ENCODE measurements around the gene GALNT9.
"Not testable (repeated sequence)": the region's sequence is repeated elsewhere in the genome, so short reads cannot be mapped to it uniquely, and the experiment has no call there.

Gene GALNT9

GRCh38 chr12:132219761-132220160, 109.6 kb downstream of the GALNT9 start:
- H3K79me2 ChIP-seq (ENCODE audit: control insufficient read depth, insufficient read depth, low read length, unreplicated experiment); H3K36me3 ChIP-seq (ENCODE audit: insufficient read depth, low read length); H2AFZ ChIP-seq (ENCODE audit: low read length, unreplicated experiment); H3K4me1 ChIP-seq (ENCODE audit: control insufficient read depth, insufficient read depth, low read length, unreplicated experiment); H3K27ac ChIP-seq (ENCODE audit: low read depth, low read length); H3K27me3 ChIP-seq (ENCODE audit: insufficient read depth, low read length); H3K4me3 ChIP-seq (ENCODE audit: low read depth, low read length): not testable (repeated sequence)

- H3K36me3 ChIP-seq (ENCODE audit: insufficient read depth, low read length), result no peaks in the 10 kb centered on the region
- no peaks in the 10 kb centered on the region for H3K27me3 ChIP-seq (ENCODE audit: insufficient read depth, low read length)
- no peak overlapping the region for H3K4me3 ChIP-seq (ENCODE audit: low read depth, low read length)
- no peaks in the 10 kb centered on the region for H3K79me2 ChIP-seq (ENCODE audit: control insufficient read depth, insufficient read depth, low read length, unreplicated experiment)
- no peak overlapping the region for H2AFZ ChIP-seq (ENCODE audit: low read length, unreplicated experiment)
- H3K4me1 ChIP-seq (ENCODE audit: control insufficient read depth, insufficient read depth, low read length, unreplicated experiment), result no peaks in the 10 kb centered on the region
- no peak overlapping the region for H3K27ac ChIP-seq (ENCODE audit: low read depth, low read length)
Observed at GRCh38 chr12:132219323-132219722, 110.1 kb downstream of the GALNT9 start.

GRCh38 chr12:132218915-132219314, 110.5 kb downstream of the GALNT9 start:
- Histone ChIP-seq H3K4me1 (ENCODE audit: control insufficient read depth, insufficient read depth, low read length, unreplicated experiment) (no peaks in the 10 kb centered on the region), H2AFZ (ENCODE audit: low read length, unreplicated experiment) (no peak overlapping the region), H3K4me3 (ENCODE audit: low read depth, low read length) (no peak overlapping the region), H3K79me2 (ENCODE audit: control insufficient read depth, insufficient read depth, low read length, unreplicated experiment) (no peaks in the 10 kb centered on the region), H3K36me3 (ENCODE audit: insufficient read depth, low read length) (no peaks in the 10 kb centered on the region), H3K27ac (ENCODE audit: low read depth, low read length) (no peak overlapping the region), H3K27me3 (ENCODE audit: insufficient read depth, low read length) (no peaks in the 10 kb centered on the region)

DNA sequence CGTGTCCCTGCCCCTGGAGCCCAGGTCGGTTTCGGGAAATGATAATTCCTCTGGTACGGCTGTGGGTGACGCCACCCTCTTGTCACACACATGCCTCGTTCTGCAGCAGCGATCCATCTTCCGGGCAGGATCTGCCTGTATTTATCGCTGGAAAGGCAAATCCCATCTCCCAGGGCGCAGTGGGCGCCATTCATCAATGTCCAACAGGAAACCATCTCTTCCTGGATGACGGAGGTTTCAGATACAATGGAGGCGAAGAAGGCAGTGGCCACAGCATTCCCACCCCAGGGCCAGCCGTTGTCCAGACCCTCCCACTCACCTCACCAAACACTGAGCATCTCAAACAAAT, 110.9 kb downstream of the GALNT9 start:
- Histone ChIP-seq H2AFZ (ENCODE audit: low read length, unreplicated experiment) (no peak overlapping the region), H3K4me1 (ENCODE audit: control insufficient read depth, insufficient read depth, low read length, unreplicated experiment) (no peaks in the 10 kb centered on the region), H3K4me3 (ENCODE audit: low read depth, low read length) (no peak overlapping the region), H3K79me2 (ENCODE audit: control insufficient read depth, insufficient read depth, low read length, unreplicated experiment) (no peaks in the 10 kb centered on the region), H3K36me3 (ENCODE audit: insufficient read depth, low read length) (no peaks in the 10 kb centered on the region), H3K27ac (ENCODE audit: low read depth, low read length) (no peak overlapping the region), H3K27me3 (ENCODE audit: insufficient read depth, low read length) (no peaks in the 10 kb centered on the region)

DNA sequence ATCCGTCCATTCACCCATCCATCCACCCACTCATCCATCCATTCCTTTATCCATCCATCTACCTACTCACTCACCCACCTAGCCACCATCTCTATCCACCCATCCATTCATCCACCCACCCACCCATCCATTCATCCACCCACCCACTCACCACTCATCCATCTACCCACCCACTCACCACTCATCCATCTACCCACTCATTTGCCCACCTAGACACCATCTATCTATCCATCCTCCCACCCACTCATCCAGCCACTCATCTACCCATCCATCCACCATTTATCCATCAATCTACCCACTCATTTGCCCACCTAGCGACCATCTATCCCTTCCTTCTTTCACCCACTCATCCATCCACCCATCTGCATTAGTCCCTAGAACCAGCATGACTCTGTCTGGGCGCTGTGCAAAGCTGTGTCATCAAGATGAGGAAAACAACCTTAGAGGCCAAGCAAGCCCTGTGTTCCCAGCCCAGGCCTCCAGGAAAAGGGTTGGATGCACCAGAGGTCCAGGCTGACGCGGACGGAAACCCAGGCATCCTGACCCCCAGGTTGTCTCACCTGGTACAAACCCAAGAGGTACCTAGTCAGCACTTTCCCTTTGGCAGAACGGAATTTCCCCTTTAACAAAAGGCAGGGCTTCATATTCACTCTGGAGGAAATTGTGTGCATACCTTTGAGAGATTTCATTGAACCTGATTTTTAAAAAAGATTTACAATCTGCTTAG, 111.4 kb downstream of the GALNT9 start:
- Histone ChIP-seq H3K4me3 (ENCODE audit: low read depth, low read length) (no peak overlapping the region), H3K36me3 (ENCODE audit: insufficient read depth, low read length) (no peaks in the 10 kb centered on the region), H3K4me1 (ENCODE audit: control insufficient read depth, insufficient read depth, low read length, unreplicated experiment) (no peaks in the 10 kb centered on the region), H3K27ac (ENCODE audit: low read depth, low read length) (no peak overlapping the region), H2AFZ (ENCODE audit: low read length, unreplicated experiment) (no peak overlapping the region), H3K27me3 (ENCODE audit: insufficient read depth, low read length) (no peaks in the 10 kb centered on the region), H3K79me2 (ENCODE audit: control insufficient read depth, insufficient read depth, low read length, unreplicated experiment) (no peaks in the 10 kb centered on the region)

DNA sequence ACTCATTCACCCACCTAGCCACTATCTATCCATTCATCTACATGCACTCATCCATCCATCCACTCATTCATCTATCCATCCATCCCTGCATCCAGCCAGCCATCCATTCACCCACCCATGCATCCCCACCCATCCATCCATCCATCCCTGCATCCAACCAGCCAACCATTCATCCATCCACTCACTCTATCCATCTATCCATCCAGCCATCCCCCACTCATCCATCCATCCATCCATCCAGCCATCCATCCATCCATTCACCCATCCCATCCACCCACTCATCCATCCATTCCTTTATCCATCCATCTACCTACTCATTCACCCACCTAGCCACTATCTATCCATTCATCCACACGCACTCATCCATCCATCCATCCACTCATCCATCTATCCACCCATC, 112.0 kb downstream of the GALNT9 start:
- H3K27ac ChIP-seq (ENCODE audit: low read depth, low read length), result no peak overlapping the region
- no peaks in the 10 kb centered on the region for H3K36me3 ChIP-seq (ENCODE audit: insufficient read depth, low read length)
- no peak overlapping the region for H3K4me3 ChIP-seq (ENCODE audit: low read depth, low read length)
- no peaks in the 10 kb centered on the region for H3K4me1 ChIP-seq (ENCODE audit: control insufficient read depth, insufficient read depth, low read length, unreplicated experiment)
- no peaks in the 10 kb centered on the region for H3K79me2 ChIP-seq (ENCODE audit: control insufficient read depth, insufficient read depth, low read length, unreplicated experiment)
- no peak overlapping the region for H2AFZ ChIP-seq (ENCODE audit: low read length, unreplicated experiment)
- H3K27me3 ChIP-seq (ENCODE audit: insufficient read depth, low read length), result no peaks in the 10 kb centered on the region

DNA sequence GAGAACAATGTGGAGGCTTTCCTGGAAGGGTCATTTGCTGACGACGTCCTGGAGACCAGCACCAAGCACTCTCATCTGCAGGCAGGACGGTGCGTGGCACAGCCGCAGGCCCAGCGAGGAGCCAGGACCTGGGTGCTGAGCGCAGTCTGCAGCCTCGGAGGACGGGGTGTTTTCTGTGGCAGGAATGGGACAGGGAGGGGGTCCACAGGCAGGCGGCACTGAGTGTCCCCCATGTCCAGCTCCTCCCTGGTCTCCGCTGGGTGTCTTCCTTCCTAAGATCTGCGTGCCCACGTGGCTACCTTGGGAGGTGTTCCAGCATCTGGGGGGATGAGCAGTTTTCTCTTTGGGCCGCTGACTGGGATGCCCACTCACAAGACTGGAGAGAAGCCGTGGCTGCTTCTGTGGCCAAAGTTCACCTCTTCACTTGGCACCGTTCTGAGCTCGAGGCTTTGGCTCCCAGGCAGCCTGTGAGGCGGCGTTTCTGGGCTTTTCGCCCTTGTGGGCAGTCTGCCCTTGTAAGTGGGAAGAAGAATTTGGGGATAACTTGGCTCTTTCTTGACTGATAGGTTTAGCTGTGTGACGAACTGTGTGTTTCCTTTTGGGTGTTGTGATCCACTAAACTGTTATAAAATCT, 112.9 kb downstream of the GALNT9 start:
- H2AFZ ChIP-seq (ENCODE audit: low read length, unreplicated experiment), result no peak overlapping the region
- H3K27me3 ChIP-seq (ENCODE audit: insufficient read depth, low read length), result no peaks in the 10 kb centered on the region
- H3K79me2 ChIP-seq (ENCODE audit: control insufficient read depth, insufficient read depth, low read length, unreplicated experiment), result no peaks in the 10 kb centered on the region
- H3K27ac ChIP-seq (ENCODE audit: low read depth, low read length), result no peak overlapping the region
- H3K36me3 ChIP-seq (ENCODE audit: insufficient read depth, low read length), result no peaks in the 10 kb centered on the region
- no peak overlapping the region for H3K4me3 ChIP-seq (ENCODE audit: low read depth, low read length)
- H3K4me1 ChIP-seq (ENCODE audit: control insufficient read depth, insufficient read depth, low read length, unreplicated experiment), result no peaks in the 10 kb centered on the region

GRCh38 chr12:132215299-132215989, 113.9 kb downstream of the GALNT9 start:
- Histone ChIP-seq H3K79me2 (ENCODE audit: control insufficient read depth, insufficient read depth, low read length, unreplicated experiment) (no peaks in the 10 kb centered on the region), H3K4me1 (ENCODE audit: control insufficient read depth, insufficient read depth, low read length, unreplicated experiment) (no peaks in the 10 kb centered on the region), H3K4me3 (ENCODE audit: low read depth, low read length) (no peak overlapping the region), H3K27me3 (ENCODE audit: insufficient read depth, low read length) (no peaks in the 10 kb centered on the region), H2AFZ (ENCODE audit: low read length, unreplicated experiment) (no peak overlapping the region), H3K27ac (ENCODE audit: low read depth, low read length) (no peak overlapping the region), H3K36me3 (ENCODE audit: insufficient read depth, low read length) (no peaks in the 10 kb centered on the region)

DNA sequence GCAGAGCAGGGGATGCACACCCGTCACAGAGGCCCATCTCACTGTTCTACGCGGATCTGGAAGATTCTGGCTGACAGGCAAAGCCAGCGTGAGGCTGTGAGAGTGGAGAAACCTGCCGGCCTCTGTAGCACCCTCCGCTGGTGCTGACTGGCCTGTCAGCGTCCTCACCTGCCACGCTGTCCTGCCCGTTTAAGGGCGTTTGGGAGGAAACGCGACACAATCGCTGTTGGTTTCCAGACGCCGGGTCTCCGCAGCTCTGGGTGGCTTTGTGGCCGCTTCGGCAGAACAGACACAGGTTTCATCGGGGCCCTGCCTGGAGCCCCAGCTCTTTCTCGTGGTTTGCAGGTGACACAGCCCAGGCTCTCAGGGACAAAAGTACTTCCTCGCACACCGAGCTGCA, 114.5 kb downstream of the GALNT9 start:
- no peaks in the 10 kb centered on the region for H3K79me2 ChIP-seq (ENCODE audit: control insufficient read depth, insufficient read depth, low read length, unreplicated experiment)
- H2AFZ ChIP-seq (ENCODE audit: low read length, unreplicated experiment), result no peak overlapping the region
- H3K4me1 ChIP-seq (ENCODE audit: control insufficient read depth, insufficient read depth, low read length, unreplicated experiment), result no peaks in the 10 kb centered on the region
- H3K27ac ChIP-seq (ENCODE audit: low read depth, low read length), result no peak overlapping the region
- H3K4me3 ChIP-seq (ENCODE audit: low read depth, low read length), result no peak overlapping the region
- H3K27me3 ChIP-seq (ENCODE audit: insufficient read depth, low read length), result no peaks in the 10 kb centered on the region
- no peaks in the 10 kb centered on the region for H3K36me3 ChIP-seq (ENCODE audit: insufficient read depth, low read length)

DNA sequence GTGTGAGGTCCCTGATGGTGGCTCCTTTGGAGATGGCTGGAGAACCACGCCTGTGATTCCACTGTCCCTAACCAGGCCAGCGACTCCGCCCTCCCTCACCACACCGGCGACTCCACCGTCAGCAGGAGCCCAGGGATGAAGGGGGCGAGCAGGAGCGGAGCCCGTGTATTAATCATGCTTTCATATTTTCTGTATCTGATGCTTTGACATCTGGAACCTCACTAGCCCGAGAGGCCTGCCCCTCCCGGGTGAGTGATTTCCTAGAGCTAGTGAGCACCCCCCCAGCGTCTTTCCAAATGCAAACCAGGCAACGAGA, 115.3 kb downstream of the GALNT9 start:
- no peaks in the 10 kb centered on the region for H3K27me3 ChIP-seq (ENCODE audit: insufficient read depth, low read length)
- H3K27ac ChIP-seq (ENCODE audit: low read depth, low read length), result no peak overlapping the region

More for the DNA sequence above, 115.3 kb downstream of the GALNT9 start:
- Histone ChIP-seq H3K4me3 (ENCODE audit: low read depth, low read length) (no peak overlapping the region), H2AFZ (ENCODE audit: low read length, unreplicated experiment) (no peak overlapping the region), H3K36me3 (ENCODE audit: insufficient read depth, low read length) (no peaks in the 10 kb centered on the region), H3K79me2 (ENCODE audit: control insufficient read depth, insufficient read depth, low read length, unreplicated experiment) (no peaks in the 10 kb centered on the region), H3K4me1 (ENCODE audit: control insufficient read depth, insufficient read depth, low read length, unreplicated experiment) (no peaks in the 10 kb centered on the region)

All from ACC112 (cell line).